ENCODE results near the gene TCF7. TPM values are rescaled to one million over a fixed set of nuclear protein-coding genes. Genes with fewer than 3 reads are reported as not detected.
A peak's percentile ranks its signal among the peaks of the same experiment; 100 is the strongest.

The TCF7 gene
- total RNA-seq, 1 donor from 2014 or later: 3.0 TPM

- Histone ChIP-seq H3K9me3 (replicated peaks) (no peaks in the 10 kb centered on the region), H3K36me3 (no peaks in the 10 kb centered on the region), H3K27me3 (ENCODE audit: low read depth) (no peaks in the 10 kb centered on the region), H3K4me3 (no peak overlapping the region), H3K27ac (replicated peaks) (no peak overlapping the region), H3K4me1 (peaks cover 18% of the 10 kb centered on the region)
- intact Hi-C loops (cut with micrococcal nuclease): no loop called here
- peak; percentile 57 for DNase-seq
- TF ChIP-seq CTCF (IDR thresholded peaks at IDR 0.05; ENCODE audit: borderline replicate concordance): peak; percentile 92
Measured at GRCh38 chr5:134101686-134102439, 12.6 kb upstream of the TCF7 start.

GRCh38 chr5:134103397-134103796 is 11.1 kb upstream of the TCF7 start:
- TF ChIP-seq CTCF (IDR thresholded peaks at IDR 0.05; ENCODE audit: borderline replicate concordance): no peak

GRCh38 chr5:134103998-134104654 is 10.4 kb upstream of the TCF7 start:
- DNase-seq: no peak
- H3K36me3 ChIP-seq: no peaks in the 10 kb centered on the region
- no peaks in the 10 kb centered on the region for H3K9me3 ChIP-seq (replicated peaks)
- H3K4me1 ChIP-seq: peaks cover 18% of the 10 kb centered on the region
- intact Hi-C loops (cut with micrococcal nuclease): no loop called here
- no peaks in the 10 kb centered on the region for H3K27me3 ChIP-seq (ENCODE audit: low read depth)
- no peak for TF ChIP-seq CTCF (IDR thresholded peaks at IDR 0.05; ENCODE audit: borderline replicate concordance)
- no peak overlapping the region for H3K4me3 ChIP-seq
- no peak overlapping the region for H3K27ac ChIP-seq (replicated peaks)

More at GRCh38 chr5:134103397-134103796, 11.1 kb upstream of the TCF7 start:
- no peaks in the 10 kb centered on the region for H3K36me3 ChIP-seq
- no peak overlapping the region for H3K4me3 ChIP-seq
- intact Hi-C loops (cut with micrococcal nuclease): no loop called here
- H3K4me1 ChIP-seq: peaks cover 18% of the 10 kb centered on the region
- no peaks in the 10 kb centered on the region for H3K9me3 ChIP-seq (replicated peaks)
- no peak overlapping the region for H3K27ac ChIP-seq (replicated peaks)
- no peaks in the 10 kb centered on the region for H3K27me3 ChIP-seq (ENCODE audit: low read depth)
- no peak for DNase-seq

- Histone ChIP-seq H3K9me3 (replicated peaks) (no peaks in the 10 kb centered on the region), H3K27ac (replicated peaks) (no peak overlapping the region), H3K36me3 (no peaks in the 10 kb centered on the region), H3K27me3 (ENCODE audit: low read depth) (peaks cover 12% of the 10 kb centered on the region), H3K4me1 (peaks cover 12% of the 10 kb centered on the region), H3K4me3 (no peak overlapping the region)
- DNase-seq: no peak
- no peak for TF ChIP-seq CTCF (IDR thresholded peaks at IDR 0.05; ENCODE audit: borderline replicate concordance)
- intact Hi-C loops (cut with micrococcal nuclease): no loop called here
Measured at GRCh38 chr5:134106991-134107701, 7.3 kb upstream of the TCF7 start.

- Histone ChIP-seq H3K36me3 (no peaks in the 10 kb centered on the region), H3K4me3 (no peak overlapping the region), H3K27me3 (ENCODE audit: low read depth) (peaks cover 19% of the 10 kb centered on the region), H3K4me1 (peaks cover 10% of the 10 kb centered on the region), H3K9me3 (replicated peaks) (no peaks in the 10 kb centered on the region), H3K27ac (replicated peaks) (no peak overlapping the region)
- no peak for TF ChIP-seq CTCF (IDR thresholded peaks at IDR 0.05; ENCODE audit: borderline replicate concordance)
- DNase-seq: no peak
- intact Hi-C loops (cut with micrococcal nuclease): no loop called here
Measured at GRCh38 chr5:134107779-134108178, 6.7 kb upstream of the TCF7 start.

Measured in left ventricle myocardium inferior (tissue), 1 donor.